Nephron (organoid): ENCODE data around the gene MTNR1A.
"Not testable (repeated sequence)": the region's sequence is repeated elsewhere in the genome, so short reads cannot be mapped to it uniquely, and the experiment has no call there.

Source experiments
- H3K27ac Mint-ChIP-seq, 3 experiments: 2 replicates each; pipeline ENCODE4 v1.8.0; 2020; ENCODE audit warnings: mixed read lengths in 3 of 3, mild to moderate bottlenecking in 2 of 3, moderate library complexity in 1 of 3
- H3K27me3 Mint-ChIP-seq: 2 replicates; pipeline ENCODE4 v1.8.0; 2021; ENCODE audit warnings: low read depth, mild to moderate bottlenecking, moderate library complexity, mixed read lengths
- H3K36me3 Mint-ChIP-seq: 2 replicates; pipeline ENCODE4 v1.8.0; 2020; ENCODE audit warnings: low read depth, mixed read lengths
- H3K4me1 Mint-ChIP-seq: 2 replicates; pipeline ENCODE4 v1.8.0; 2020; ENCODE audit warnings: mixed read lengths
- H3K4me3 Mint-ChIP-seq, 3 experiments: 2 replicates each; pipeline ENCODE4 v1.8.0; 2020; ENCODE audit warnings: mild to moderate bottlenecking in 3 of 3, mixed read lengths in 3 of 3, moderate library complexity in 2 of 3
- H3K9me3 Mint-ChIP-seq: 2 replicates; pipeline ENCODE4 v1.8.0; 2020; ENCODE audit warnings: mixed read lengths
- TF ChIP-seq, protein P1 (sequence below), 3 experiments: fragments of 200-600 bp; sonication (generic); IDR thresholded peaks; one replicate each; pipeline ENCODE4 v1.5.0; 2021; ENCODE audit warnings: antibody characterized with exemption in 3 of 3; ENCODE audit not compliant: unreplicated experiment in 3 of 3

Gene MTNR1A

DNA sequence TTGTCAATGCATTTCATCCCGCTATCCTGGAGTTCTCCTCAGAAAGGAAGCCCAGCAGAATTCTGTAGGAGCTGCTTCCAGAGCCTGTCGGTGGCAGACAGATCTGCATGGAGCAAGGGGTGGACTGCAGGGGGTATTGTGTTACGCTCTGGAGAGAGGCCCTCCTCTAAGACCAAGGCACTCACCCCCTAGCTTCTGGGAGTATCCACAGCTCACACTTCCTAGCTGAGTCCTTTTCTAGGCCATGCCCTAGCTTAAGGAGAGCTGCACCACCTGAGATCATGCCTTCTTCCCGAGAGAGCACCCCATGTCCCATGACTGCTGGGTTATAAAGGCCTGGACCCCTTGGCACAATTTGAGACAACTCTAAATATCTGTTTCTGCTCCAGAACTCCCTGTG is 39.1 kb downstream of the MTNR1A start:
- H3K27me3 Mint-ChIP-seq = peaks cover under 1% of the 10 kb centered on the region
- TF ChIP-seq, protein P1, sequence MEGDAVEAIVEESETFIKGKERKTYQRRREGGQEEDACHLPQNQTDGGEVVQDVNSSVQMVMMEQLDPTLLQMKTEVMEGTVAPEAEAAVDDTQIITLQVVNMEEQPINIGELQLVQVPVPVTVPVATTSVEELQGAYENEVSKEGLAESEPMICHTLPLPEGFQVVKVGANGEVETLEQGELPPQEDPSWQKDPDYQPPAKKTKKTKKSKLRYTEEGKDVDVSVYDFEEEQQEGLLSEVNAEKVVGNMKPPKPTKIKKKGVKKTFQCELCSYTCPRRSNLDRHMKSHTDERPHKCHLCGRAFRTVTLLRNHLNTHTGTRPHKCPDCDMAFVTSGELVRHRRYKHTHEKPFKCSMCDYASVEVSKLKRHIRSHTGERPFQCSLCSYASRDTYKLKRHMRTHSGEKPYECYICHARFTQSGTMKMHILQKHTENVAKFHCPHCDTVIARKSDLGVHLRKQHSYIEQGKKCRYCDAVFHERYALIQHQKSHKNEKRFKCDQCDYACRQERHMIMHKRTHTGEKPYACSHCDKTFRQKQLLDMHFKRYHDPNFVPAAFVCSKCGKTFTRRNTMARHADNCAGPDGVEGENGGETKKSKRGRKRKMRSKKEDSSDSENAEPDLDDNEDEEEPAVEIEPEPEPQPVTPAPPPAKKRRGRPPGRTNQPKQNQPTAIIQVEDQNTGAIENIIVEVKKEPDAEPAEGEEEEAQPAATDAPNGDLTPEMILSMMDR (IDR thresholded peaks at IDR 0.05; ENCODE audit: unreplicated experiment in 3 of 3) = no peak
- H3K9me3 Mint-ChIP-seq = peaks cover 7% of the 10 kb centered on the region
- H3K4me1 Mint-ChIP-seq = no peaks in the 10 kb centered on the region
- H3K4me3 Mint-ChIP-seq = no peak overlapping the region
- no peak overlapping the region for H3K27ac Mint-ChIP-seq
- H3K36me3 Mint-ChIP-seq = no peaks in the 10 kb centered on the region

GRCh38 chr4:186514271-186514950 is 41.0 kb downstream of the MTNR1A start:
- peaks cover 7% of the 10 kb centered on the region for H3K27me3 Mint-ChIP-seq
- H3K9me3 Mint-ChIP-seq = peaks cover 11% of the 10 kb centered on the region
- TF ChIP-seq, protein P1 (IDR thresholded peaks at IDR 0.05; ENCODE audit: unreplicated experiment in 3 of 3) = no peak
- no peaks in the 10 kb centered on the region for H3K36me3 Mint-ChIP-seq
- H3K4me1 Mint-ChIP-seq = no peaks in the 10 kb centered on the region
- H3K27ac Mint-ChIP-seq = no peak overlapping the region
- H3K4me3 Mint-ChIP-seq = no peak overlapping the region

- not testable (repeated sequence) for H3K36me3 Mint-ChIP-seq, H3K27me3 Mint-ChIP-seq, H3K9me3 Mint-ChIP-seq, H3K4me1 Mint-ChIP-seq, H3K4me3 Mint-ChIP-seq, H3K27ac Mint-ChIP-seq
These were observed 50.6 kb downstream of the MTNR1A start for GRCh38 chr4:186504771-186505170.

DNA sequence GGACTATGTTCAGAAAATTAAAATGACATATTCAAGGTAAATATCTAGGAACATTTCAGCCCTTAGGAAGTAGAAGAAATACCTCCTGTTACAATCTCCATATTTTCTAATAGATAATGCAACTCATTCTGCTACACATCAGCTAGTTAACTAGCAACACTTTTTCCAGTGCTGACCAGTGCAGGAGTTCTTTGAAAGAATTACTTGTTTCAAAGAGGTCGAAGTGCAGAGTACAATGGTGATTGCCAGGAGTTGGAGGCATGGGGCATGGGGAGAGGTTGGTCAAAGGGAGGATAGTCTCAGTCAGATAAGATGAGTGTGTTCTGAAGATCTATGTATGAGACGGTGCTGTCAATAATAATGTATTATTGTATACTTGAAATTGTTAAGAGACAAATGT is 53.1 kb downstream of the MTNR1A start:
- H3K36me3 Mint-ChIP-seq = no peaks in the 10 kb centered on the region
- H3K4me1 Mint-ChIP-seq = no peaks in the 10 kb centered on the region
- no peaks in the 10 kb centered on the region for H3K27me3 Mint-ChIP-seq
- H3K9me3 Mint-ChIP-seq = no peaks in the 10 kb centered on the region
- no peak overlapping the region for H3K27ac Mint-ChIP-seq
- TF ChIP-seq, protein P1 (IDR thresholded peaks at IDR 0.05; ENCODE audit: unreplicated experiment in 3 of 3) = no peak
- no peak overlapping the region for H3K4me3 Mint-ChIP-seq

GRCh38 chr4:186501554-186501953 is 53.8 kb downstream of the MTNR1A start:
- Mint-ChIP-seq H3K9me3 (no peaks in the 10 kb centered on the region), H3K4me3 (no peak overlapping the region), H3K4me1 (no peaks in the 10 kb centered on the region), H3K27ac (no peak overlapping the region), H3K36me3 (no peaks in the 10 kb centered on the region), H3K27me3 (no peaks in the 10 kb centered on the region)
- TF ChIP-seq, protein P1 (IDR thresholded peaks at IDR 0.05; ENCODE audit: unreplicated experiment in 3 of 3) = no peak

DNA sequence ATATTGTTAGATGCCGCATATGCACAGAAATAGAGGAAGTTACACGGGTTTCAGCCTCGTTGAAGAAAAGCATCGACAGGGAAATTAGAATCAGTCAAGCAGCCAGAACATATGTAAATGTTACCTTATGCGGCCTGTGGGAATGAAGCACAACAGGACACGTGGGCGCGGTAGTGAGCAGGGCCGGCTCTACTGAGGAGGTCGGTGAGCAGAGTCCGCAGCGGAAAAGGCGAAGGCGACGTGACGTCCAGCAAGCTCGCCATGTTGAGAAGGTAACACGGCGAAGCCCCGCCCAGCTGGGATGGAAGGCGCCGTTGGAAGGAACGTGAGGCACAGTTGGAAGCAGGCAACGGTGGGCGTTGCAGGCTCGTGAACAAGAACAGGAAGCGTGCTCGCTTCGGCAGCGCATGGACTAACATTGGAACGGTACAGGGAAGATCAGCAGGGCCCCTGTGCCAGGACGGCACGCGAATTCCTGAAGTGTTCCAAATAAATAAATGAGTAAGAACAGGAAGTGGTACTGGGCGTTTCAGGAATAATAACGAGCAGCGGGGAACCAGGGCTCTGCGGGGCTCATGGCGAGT is 54.6 kb downstream of the MTNR1A start:
- H3K4me1 Mint-ChIP-seq = no peaks in the 10 kb centered on the region
- no peaks in the 10 kb centered on the region for H3K36me3 Mint-ChIP-seq
- H3K27ac Mint-ChIP-seq = no peak overlapping the region
- H3K9me3 Mint-ChIP-seq = no peaks in the 10 kb centered on the region
- no peaks in the 10 kb centered on the region for H3K27me3 Mint-ChIP-seq
- H3K4me3 Mint-ChIP-seq = no peak overlapping the region
- TF ChIP-seq, protein P1 (IDR thresholded peaks at IDR 0.05; ENCODE audit: unreplicated experiment in 3 of 3) = no peak
